LNCAP (cell line): ENCODE results near the gene WDR26.

Experiments
- TF ChIP-seq, protein P1 (sequence below): fragments of 450-650 bp; IDR thresholded peaks from 2 replicates; pipeline ENCODE4 v1.5.1; 2017; ENCODE audit warnings: mild to moderate bottlenecking

Gene WDR26

DNA sequence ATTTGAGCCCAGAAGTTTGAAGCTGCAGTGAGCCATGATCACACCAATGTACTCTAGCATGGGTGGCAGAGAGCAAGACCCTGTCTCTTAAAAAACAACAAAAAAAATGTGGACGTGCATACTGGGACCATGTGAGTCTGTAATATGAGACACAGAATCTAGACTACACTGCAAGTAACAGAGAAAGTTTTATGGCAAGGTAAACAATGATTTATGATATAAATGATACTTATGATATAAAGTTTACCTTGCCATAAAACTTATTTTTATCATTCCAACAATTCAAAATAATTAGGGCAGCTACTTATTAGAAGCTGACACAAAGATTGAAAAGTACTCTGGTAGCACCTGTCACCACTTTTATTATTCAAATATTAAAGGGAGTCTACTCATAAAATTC is 34.7 kb downstream of the WDR26 start:
- TF ChIP-seq, protein P1, sequence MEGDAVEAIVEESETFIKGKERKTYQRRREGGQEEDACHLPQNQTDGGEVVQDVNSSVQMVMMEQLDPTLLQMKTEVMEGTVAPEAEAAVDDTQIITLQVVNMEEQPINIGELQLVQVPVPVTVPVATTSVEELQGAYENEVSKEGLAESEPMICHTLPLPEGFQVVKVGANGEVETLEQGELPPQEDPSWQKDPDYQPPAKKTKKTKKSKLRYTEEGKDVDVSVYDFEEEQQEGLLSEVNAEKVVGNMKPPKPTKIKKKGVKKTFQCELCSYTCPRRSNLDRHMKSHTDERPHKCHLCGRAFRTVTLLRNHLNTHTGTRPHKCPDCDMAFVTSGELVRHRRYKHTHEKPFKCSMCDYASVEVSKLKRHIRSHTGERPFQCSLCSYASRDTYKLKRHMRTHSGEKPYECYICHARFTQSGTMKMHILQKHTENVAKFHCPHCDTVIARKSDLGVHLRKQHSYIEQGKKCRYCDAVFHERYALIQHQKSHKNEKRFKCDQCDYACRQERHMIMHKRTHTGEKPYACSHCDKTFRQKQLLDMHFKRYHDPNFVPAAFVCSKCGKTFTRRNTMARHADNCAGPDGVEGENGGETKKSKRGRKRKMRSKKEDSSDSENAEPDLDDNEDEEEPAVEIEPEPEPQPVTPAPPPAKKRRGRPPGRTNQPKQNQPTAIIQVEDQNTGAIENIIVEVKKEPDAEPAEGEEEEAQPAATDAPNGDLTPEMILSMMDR = no peak

DNA sequence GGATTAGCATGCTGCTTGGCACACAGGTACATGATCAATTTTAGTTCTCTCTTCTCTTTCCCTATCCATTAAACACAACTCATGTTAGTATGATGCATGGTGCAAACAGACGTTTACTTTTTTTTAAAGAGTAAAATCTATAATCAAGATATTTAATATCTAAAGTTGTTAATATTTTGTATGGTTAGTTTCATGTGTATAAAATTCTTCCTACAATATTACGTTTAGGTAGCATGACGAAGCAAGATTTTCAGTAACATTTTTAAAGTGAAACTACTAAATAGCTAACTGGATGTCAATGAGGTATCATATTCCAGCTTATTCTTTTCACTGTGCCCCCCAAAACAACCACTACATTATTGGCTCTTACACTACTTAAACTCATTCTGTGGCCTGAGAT is 41.3 kb downstream of the WDR26 start:
- TF ChIP-seq, protein P1 = no peak

DNA sequence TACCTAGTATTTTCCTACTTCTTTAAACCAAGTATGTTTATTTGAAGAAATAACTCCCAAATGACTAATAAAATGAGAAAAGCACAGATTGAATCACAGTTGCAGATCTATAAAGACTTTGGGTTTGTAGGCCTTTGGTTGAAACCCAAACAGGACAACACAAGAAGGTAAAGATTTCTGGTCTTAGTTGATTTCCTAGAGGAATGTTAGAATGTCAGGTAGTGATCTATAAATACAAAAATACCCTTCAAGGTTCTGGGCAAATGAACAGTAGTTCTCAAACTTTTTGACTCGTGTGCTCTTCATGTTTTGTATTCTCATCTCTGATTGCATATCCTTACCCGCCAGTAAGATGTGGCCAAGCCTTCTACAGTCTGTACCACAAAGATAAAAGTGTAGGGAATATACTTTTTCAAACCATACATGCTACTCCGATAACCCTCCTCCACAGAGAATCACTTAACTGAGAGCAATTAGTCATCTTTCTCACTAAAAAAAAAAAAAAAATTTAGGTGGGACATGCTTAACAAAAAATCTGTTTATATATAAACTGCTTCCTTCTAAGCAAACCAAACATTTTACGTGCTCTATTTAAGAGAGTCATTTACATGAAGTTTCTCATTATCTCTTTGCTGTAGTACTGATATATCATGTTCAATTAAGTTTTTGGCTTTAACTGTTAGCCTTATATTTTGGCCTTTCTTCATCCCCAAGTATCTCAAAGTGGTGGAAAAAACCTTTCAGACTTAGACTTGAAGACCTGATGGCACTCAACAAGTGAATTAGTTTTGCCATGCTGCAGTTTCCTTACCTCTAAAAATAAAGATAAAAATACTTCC is 42.0 kb downstream of the WDR26 start:
- TF ChIP-seq, protein P1 = no peak

DNA sequence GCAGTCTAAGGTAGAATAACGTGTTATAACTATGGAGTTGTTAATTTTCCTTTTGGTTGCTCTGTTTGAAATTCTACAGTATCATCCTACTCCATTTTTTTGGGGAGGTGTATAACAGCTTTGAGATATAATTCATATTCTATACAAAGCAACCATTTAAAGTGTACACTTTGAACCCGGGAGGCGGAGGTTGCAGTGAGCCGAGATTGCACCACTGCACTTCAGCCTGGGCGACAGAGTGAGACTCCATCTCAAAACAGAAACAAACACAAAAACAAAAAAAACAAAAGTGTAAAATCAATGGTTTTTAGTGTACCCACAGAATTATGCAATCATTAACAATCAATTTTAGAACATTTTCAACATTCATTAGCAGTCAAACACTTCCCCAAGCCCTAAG is 44.1 kb downstream of the WDR26 start:
- TF ChIP-seq, protein P1 = no peak

DNA sequence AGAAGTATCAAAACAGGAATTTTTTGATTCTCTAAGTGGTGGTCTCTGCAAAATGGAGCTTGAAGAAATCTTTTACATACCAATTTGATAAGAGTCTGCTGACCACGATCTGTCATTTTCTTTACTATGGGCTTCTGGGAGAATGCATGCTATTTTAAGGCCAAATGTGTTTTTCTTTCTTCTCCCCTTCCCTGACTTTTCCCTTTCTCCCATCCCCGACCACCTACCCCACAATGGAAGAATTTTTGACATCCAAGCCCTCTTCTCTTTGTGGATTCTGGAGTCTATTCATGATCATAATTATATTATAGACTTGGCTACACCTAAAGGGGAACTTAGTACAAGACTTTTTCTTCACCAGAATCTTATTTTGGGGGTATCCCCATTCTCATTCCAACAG is 46.7 kb downstream of the WDR26 start:
- TF ChIP-seq, protein P1 = no peak

DNA sequence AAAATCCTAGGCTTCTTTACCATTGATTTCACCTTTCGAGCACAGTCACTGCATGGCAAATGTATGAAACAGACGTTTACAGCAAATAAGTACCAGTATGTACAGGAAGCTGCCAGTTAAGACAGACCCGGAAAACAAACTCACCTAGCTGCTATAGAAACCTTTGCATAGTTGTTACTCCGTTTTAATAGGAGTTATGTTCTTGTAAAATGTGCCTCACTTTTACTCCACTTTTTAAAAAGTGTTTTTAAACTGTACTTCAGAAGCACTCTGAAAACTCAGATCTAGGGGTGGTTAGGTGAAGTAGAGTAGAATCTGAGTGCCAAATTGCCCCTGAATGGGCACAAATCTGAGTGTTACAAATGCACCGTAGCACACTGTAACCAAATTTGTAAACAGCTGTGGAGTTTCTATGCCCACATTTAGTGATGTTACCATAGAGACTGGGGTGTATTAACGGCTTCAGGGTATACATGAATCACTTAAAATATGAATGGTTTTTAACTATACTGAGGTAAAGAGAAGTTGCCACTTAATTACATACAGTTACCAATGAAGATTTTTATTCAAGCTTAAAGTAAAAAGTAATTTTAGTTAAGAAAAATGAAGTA is 47.2 kb downstream of the WDR26 start:
- TF ChIP-seq, protein P1 = no peak

DNA sequence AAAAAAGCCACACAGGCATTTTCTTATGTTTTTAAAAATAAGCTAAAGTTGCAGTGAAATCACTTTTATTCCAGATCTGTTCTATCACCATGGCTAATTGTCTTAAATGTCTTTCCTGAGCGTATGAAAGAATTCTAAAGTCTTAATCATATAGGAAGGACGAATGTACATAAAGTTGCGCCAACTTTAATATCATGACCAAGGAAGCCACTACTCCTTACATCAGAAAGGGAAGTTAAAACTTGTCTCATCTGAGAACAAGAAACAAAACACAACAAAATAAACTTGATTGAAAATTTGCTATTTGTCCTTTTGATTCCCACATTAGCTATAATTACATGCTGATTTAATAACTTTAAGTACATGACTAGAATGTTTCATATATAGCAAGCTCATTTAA is 51.4 kb downstream of the WDR26 start:
- TF ChIP-seq, protein P1 = no peak
